IMR-90 (cell line): Measurements from ENCODE around the gene TTC5. TPM values are rescaled to one million over a fixed set of nuclear protein-coding genes. Genes with fewer than 3 reads are reported as not detected.
"Not testable (repeated sequence)": the region's sequence is repeated elsewhere in the genome, so short reads cannot be mapped to it uniquely, and the experiment has no call there.

ENCODE experiments used
- ATAC-seq: fragments of 200-7000 bp; cut with Tn5 transposase; 2 replicates; pipeline ENCODE4 v1.9.1; 2020; ENCODE audit warnings: low read depth, mild to moderate bottlenecking, moderate library complexity
- BruUV-seq: library from RNA; stranded (reverse); fragments of 400-500 nt; replicated peaks from 2 replicates; lab custom pipeline; 2021; lab: Mats Ljungman, UMichigan
- CTCF ChIA-PET: fragments of 300-600 bp; formaldehyde crosslinking; extraction: SDS; loops from one replicate; lab custom pipeline; 2021; ENCODE audit warnings: antibody characterized with exemption; lab: Yijun Ruan, JAX
- POLR2A ChIA-PET: fragments of 300-600 bp; sonication (Branson Sonifier 250); formaldehyde crosslinking; loops from one replicate; lab custom pipeline; 2022; ENCODE audit warnings: antibody characterized with exemption; ENCODE audit not compliant: unreplicated experiment; lab: Charles Lee
- DNase-seq: peaks from one replicate; pipeline ENCODE4 v3.0.0; 2013
- H2AFZ ChIP-seq: replicated peaks from 2 replicates; pipeline ENCODE3; 2013; ENCODE audit warnings: low read length, mild to moderate bottlenecking; ENCODE audit not compliant: poor library complexity
- H2AK5ac ChIP-seq: 2 replicates; pipeline ENCODE4 v1.6.1; 2013; ENCODE audit warnings: low read depth, low read length, inconsistent platforms
- H2AK9ac ChIP-seq: replicated peaks from 2 replicates; pipeline ENCODE3; 2013; ENCODE audit warnings: mild to moderate bottlenecking, low read depth, low read length, moderate library complexity; ENCODE audit not compliant: poor library complexity
- H2BK120ac ChIP-seq: 2 replicates; pipeline ENCODE4 v1.6.1; 2013; ENCODE audit warnings: low read depth, low read length, inconsistent platforms
- H2BK15ac ChIP-seq: 3 replicates; pipeline ENCODE4 v1.6.1; 2013; ENCODE audit warnings: low read depth, low read length, inconsistent platforms
- H2BK20ac ChIP-seq: 2 replicates; pipeline ENCODE4 v1.6.1; 2013; ENCODE audit warnings: low read depth, mild to moderate bottlenecking, inconsistent platforms, low read length, moderate library complexity
- H2BK5ac ChIP-seq: 2 replicates; pipeline ENCODE4 v1.6.1; 2013; ENCODE audit warnings: mild to moderate bottlenecking, low read depth, low read length, inconsistent platforms; ENCODE audit not compliant: poor library complexity, severe bottlenecking
- H3K14ac ChIP-seq: replicated peaks from 2 replicates; pipeline ENCODE4 v1.6.1; 2013; ENCODE audit warnings: low read depth, low read length, inconsistent platforms
- H3K18ac ChIP-seq: 2 replicates; pipeline ENCODE4 v1.6.1; 2013; ENCODE audit warnings: low read depth, low read length, control low read depth
- H3K23ac ChIP-seq: 2 replicates; pipeline ENCODE4 v1.6.1; 2013; ENCODE audit warnings: low read depth, low read length, inconsistent platforms
- H3K27ac ChIP-seq: 2 replicates; pipeline ENCODE4 v1.5.1; 2013; ENCODE audit warnings: mild to moderate bottlenecking, control low read depth, low read length; ENCODE audit not compliant: insufficient read depth
- H3K27me3 ChIP-seq: 2 replicates; pipeline ENCODE4 v1.6.1; 2013; ENCODE audit warnings: low read length; ENCODE audit not compliant: control insufficient read depth, insufficient read depth
- H3K36me3 ChIP-seq: 2 replicates; pipeline ENCODE4 v1.6.1; 2013; ENCODE audit warnings: low read length, mixed read lengths; ENCODE audit not compliant: control insufficient read depth, insufficient read depth
- H3K4ac ChIP-seq: 2 replicates; pipeline ENCODE4 v1.6.1; 2013; ENCODE audit warnings: low read depth, low read length, inconsistent platforms
- H3K4me1 ChIP-seq: 2 replicates; pipeline ENCODE4 v1.6.1; 2013; ENCODE audit warnings: low read length, mixed read lengths; ENCODE audit not compliant: control insufficient read depth, insufficient read depth
- H3K4me2 ChIP-seq: 2 replicates; pipeline ENCODE4 v1.6.1; 2013; ENCODE audit warnings: low read depth, mild to moderate bottlenecking, control low read depth, low read length, moderate library complexity
- H3K4me3 ChIP-seq: 2 replicates; pipeline ENCODE4 v1.5.1; 2013; ENCODE audit warnings: low read depth, mild to moderate bottlenecking, control low read depth, low read length, moderate library complexity; ENCODE audit not compliant: insufficient read depth
- H3K56ac ChIP-seq: 2 replicates; pipeline ENCODE4 v1.6.1; 2013; ENCODE audit warnings: low read length, inconsistent platforms; ENCODE audit not compliant: insufficient read depth; ENCODE audit errors: extremely low read depth
- H3K79me1 ChIP-seq, 2 experiments: 2 replicates each; pipeline ENCODE4 v1.6.1; 2013; ENCODE audit warnings: low read length in 2 of 2, inconsistent platforms in 1 of 2, low read depth in 1 of 2
- H3K9ac ChIP-seq: 2 replicates; pipeline ENCODE4 v1.6.1; 2013; ENCODE audit warnings: low read depth, low read length, control low read depth
- H3K9me1 ChIP-seq: 2 replicates; pipeline ENCODE4 v1.6.1; 2013; ENCODE audit warnings: low read length, inconsistent platforms; ENCODE audit not compliant: insufficient read depth
- H3K9me3 ChIP-seq: 2 replicates; pipeline ENCODE4 v1.6.1; 2013; ENCODE audit warnings: low read length; ENCODE audit not compliant: control insufficient read depth, insufficient read depth
- H4K20me1 ChIP-seq: 2 replicates; pipeline ENCODE4 v1.6.1; 2013; ENCODE audit warnings: low read length, inconsistent platforms; ENCODE audit not compliant: insufficient read depth
- H4K5ac ChIP-seq: 2 replicates; pipeline ENCODE4 v1.6.1; 2013; ENCODE audit warnings: mild to moderate bottlenecking, low read depth, low read length, control low read depth
- H4K8ac ChIP-seq, 2 experiments: 2 replicates each; pipeline ENCODE4 v1.6.1; 2013; ENCODE audit warnings: low read depth in 2 of 2, low read length in 2 of 2, control low read depth in 1 of 2, inconsistent platforms in 1 of 2
- H4K91ac ChIP-seq: 2 replicates; pipeline ENCODE4 v1.6.1; 2013; ENCODE audit warnings: low read depth, low read length, inconsistent platforms; ENCODE audit not compliant: insufficient read depth
- CHD1 ChIP-seq: IDR thresholded peaks from 2 replicates; pipeline ENCODE4 v1.6.1; 2012; ENCODE audit warnings: low read depth, low read length, improper control_type of control experiment
- CTCF ChIP-seq: conservative IDR thresholded peaks from 2 replicates; pipeline ENCODE4 v1.5.1; 2012; ENCODE audit warnings: mild to moderate bottlenecking, low read depth, low read length, improper control_type of control experiment
- WGBS, 2 experiments: methylation state at CpG; one replicate each; pipeline versions ENCODE4 v1.1.5 to v1.1.7; 2013; ENCODE audit warnings: missing lambda C conversion rate in 2 of 2; ENCODE audit not compliant: insufficient read length in 1 of 2; ENCODE audit errors: extremely low coverage in 2 of 2; 5-methylcytosine and 5-hydroxymethylcytosine counted together
- dilution Hi-C: fragments of 300-500 bp; cut with HindIII; formaldehyde crosslinking; loops from one replicate; pipeline ENCODE4 v1.14.3; 2018; ENCODE audit warnings: low sequenced_read_pairs; ENCODE audit not compliant: unreplicated experiment
- in situ Hi-C: fragments of 300-500 bp; cut with MboI; formaldehyde crosslinking; loops from 3 replicates; pipeline ENCODE4 v1.14.3; 2019; ENCODE audit warnings: low sequenced_read_pairs, inconsistent platforms, mixed read lengths
- intact Hi-C: fragments of 100-400 bp; cut with micrococcal nuclease; formaldehyde crosslinking; loops from 2 replicates; pipeline ENCODE4 v1.10.0; 2022
- polyA plus RNA-seq, 3 experiments: library from polyadenylated mRNA; depleted of rRNA; stranded (reverse); fragments of >200 nt; gene quantifications; 2 replicates each; pipeline ENCODE4 v1.2.3, GENCODE V29; 2012; ENCODE audit warnings: low replicate concordance in 1 of 3
- total RNA-seq: library from RNA; depleted of rRNA; stranded (reverse); fragments of >200 nt; gene quantifications from 2 replicates; pipeline ENCODE4 v1.2.3, GENCODE V29; 2012

TTC5 gene
- total and polyA plus RNA-seq, 2 of the 4 experiments (the other 2 are of a cell fraction) = 9.8 to 29.4 TPM

DNA sequence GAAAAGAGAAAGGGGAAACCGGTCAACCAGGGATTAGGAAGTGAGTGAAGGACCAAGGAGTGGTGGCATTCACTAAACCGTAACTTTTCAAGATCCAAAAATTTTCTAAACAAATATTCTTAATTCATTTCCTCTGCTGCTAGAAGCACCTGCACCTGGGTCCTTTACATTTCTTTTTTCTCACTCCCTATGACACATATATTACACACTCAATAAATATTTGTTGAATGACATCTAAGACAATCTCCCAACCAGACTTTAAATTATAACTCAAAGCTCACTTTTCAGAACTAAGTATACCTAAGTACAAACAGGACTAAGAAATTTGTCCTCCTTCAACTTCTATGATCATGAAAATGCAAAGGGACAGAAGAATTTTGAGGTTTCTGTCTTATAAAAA lies 11.1 kb downstream of the TTC5 start:
- Histone ChIP-seq H3K23ac (no peak overlapping the region), H3K4me1 (no peaks in the 10 kb centered on the region), H3K27me3 (no peaks in the 10 kb centered on the region), H4K5ac (no peak overlapping the region), H3K36me3 (peaks cover 30% of the 10 kb centered on the region), H3K9me3 (no peaks in the 10 kb centered on the region), H2BK15ac (no peak overlapping the region), H2BK120ac (no peak overlapping the region), H3K4me3 (no peak overlapping the region), H3K4ac (no peak overlapping the region), H3K9ac (no peak overlapping the region), H4K20me1 (no peaks in the 10 kb centered on the region), H3K56ac (no peak overlapping the region), H3K9me1 (peaks cover 3% of the 10 kb centered on the region; the same call in 1 of the 2 replicates), H4K8ac (no peak overlapping the region), H3K79me1 (no peaks in the 10 kb centered on the region), H2AK9ac (no peak overlapping the region), H2BK20ac (no peak overlapping the region), H2BK5ac (no peak overlapping the region), H4K91ac (no peak overlapping the region), H2AFZ (no peak overlapping the region), H3K4me2 (no peak overlapping the region), H3K14ac (no peak overlapping the region), H3K27ac (no peak overlapping the region), H2AK5ac (no peak overlapping the region), H3K18ac (no peak overlapping the region)
- intact Hi-C loops (no loop called here), dilution Hi-C loops (no loop called here), in situ Hi-C loops (no loop called here)
- DNase-seq (no peak), ATAC-seq (no peak)
- TF ChIP-seq CTCF (no peak), CHD1 (no peak)
- WGBS, 2 experiments = no CpG with 5 or more reads among the region's 2 CpGs
- BruUV-seq = no TSS peak
- POLR2A ChIA-PET = no interaction called here
- CTCF ChIA-PET = no interaction called here

GRCh38 chr14:20281998-20282397 lies 23.8 kb downstream of the TTC5 start:
- POLR2A ChIA-PET, H3K14ac ChIP-seq: not testable (repeated sequence)

More at GRCh38 chr14:20281998-20282397, 23.8 kb downstream of the TTC5 start:
- H2BK5ac ChIP-seq, CTCF ChIA-PET, H4K5ac ChIP-seq, H4K8ac ChIP-seq, H3K9ac ChIP-seq, H3K56ac ChIP-seq, in situ Hi-C loops, H3K79me1 ChIP-seq, H2AK5ac ChIP-seq, H3K9me3 ChIP-seq, H2AK9ac ChIP-seq, dilution Hi-C loops, H3K9me1 ChIP-seq, H3K4me2 ChIP-seq, H3K27ac ChIP-seq, H4K20me1 ChIP-seq, H4K91ac ChIP-seq, H2AFZ ChIP-seq, DNase-seq, H2BK15ac ChIP-seq, BruUV-seq, H3K18ac ChIP-seq, H3K36me3 ChIP-seq, H3K23ac ChIP-seq, intact Hi-C loops, H3K27me3 ChIP-seq, H3K4me3 ChIP-seq, H3K4me1 ChIP-seq, H2BK120ac ChIP-seq, H3K4ac ChIP-seq, H2BK20ac ChIP-seq, ATAC-seq: not testable (repeated sequence)
- no CpG with 5 or more reads among the region's 1 CpG for WGBS, 2 experiments
